Upper lobe of left lung (tissue), 4 donors: Measurements from ENCODE around the gene ERCC6.

Experiments used
- POLR2A ChIP-seq, 4 donors: fragments of 450-650 bp; IDR thresholded peaks; one replicate each; pipeline ENCODE4 v1.5.1; 2016 to 2017; ENCODE audit warnings: antibody characterized with exemption in 4 of 4, mild to moderate bottlenecking in 2 of 4
- POLR2AphosphoS5 ChIP-seq, 2 donors: sonication (generic); formaldehyde crosslinking; IDR thresholded peaks; one replicate each; pipeline ENCODE4 v1.5.1; 2017; ENCODE audit warnings: antibody characterized with exemption in 2 of 2
- TF ChIP-seq, protein P1 (sequence below), 6 experiments: fragments of 450-650 bp in 4 of 6; fragments of 200-600 bp in 2 of 6; sonication (generic) in 2 of 6; IDR thresholded peaks; one replicate each; pipeline ENCODE4 v1.5.1; 2016 to 2019; ENCODE audit warnings: antibody characterized with exemption in 6 of 6

DNA sequence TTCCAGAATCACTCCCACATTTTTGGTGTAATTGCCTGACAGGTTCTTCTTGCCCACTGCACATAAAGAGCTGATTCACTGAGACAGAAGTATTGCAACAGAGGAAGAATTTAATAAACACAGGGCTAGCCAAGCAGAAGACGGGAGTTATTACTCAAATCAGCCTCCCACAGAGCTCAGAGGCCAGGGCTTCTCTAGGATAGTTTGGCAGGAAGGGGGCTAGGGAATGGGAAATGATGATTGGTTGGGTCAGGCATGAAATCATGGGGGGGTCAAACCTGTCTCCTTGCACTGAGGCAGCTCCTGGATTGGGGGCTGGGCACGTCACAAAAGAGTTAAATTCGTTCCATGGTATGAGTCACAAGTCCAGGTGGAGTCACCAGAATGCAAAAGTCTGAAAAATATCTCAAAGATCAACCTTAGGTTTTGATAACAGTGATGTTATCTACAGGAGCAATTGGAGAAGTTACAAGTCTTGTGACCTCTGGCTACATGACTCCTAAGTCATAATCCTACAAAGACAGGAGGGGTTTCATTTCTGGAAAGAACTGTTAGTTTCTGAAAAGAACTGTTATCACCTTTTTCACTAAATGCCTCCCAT is 30.2 kb upstream of the ERCC6 start:
- TF ChIP-seq, protein P1, sequence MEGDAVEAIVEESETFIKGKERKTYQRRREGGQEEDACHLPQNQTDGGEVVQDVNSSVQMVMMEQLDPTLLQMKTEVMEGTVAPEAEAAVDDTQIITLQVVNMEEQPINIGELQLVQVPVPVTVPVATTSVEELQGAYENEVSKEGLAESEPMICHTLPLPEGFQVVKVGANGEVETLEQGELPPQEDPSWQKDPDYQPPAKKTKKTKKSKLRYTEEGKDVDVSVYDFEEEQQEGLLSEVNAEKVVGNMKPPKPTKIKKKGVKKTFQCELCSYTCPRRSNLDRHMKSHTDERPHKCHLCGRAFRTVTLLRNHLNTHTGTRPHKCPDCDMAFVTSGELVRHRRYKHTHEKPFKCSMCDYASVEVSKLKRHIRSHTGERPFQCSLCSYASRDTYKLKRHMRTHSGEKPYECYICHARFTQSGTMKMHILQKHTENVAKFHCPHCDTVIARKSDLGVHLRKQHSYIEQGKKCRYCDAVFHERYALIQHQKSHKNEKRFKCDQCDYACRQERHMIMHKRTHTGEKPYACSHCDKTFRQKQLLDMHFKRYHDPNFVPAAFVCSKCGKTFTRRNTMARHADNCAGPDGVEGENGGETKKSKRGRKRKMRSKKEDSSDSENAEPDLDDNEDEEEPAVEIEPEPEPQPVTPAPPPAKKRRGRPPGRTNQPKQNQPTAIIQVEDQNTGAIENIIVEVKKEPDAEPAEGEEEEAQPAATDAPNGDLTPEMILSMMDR (IDR thresholded peaks at IDR 0.05), result no peak
- no peak for TF ChIP-seq POLR2A (IDR thresholded peaks at IDR 0.05)
- TF ChIP-seq POLR2AphosphoS5 (IDR thresholded peaks at IDR 0.05), result no peak
